ENCODE results near the gene POU6F2. TPM values are rescaled to one million over a fixed set of nuclear protein-coding genes. Genes with fewer than 3 reads are reported as not detected.

POU6F2 gene
- total RNA-seq, 1 donor from 2014 or later, result 0.78 TPM

GRCh38 chr7:39465055-39465929 is 487.6 kb downstream of the POU6F2 start:
- ATAC-seq (peak; percentile 84), DNase-seq (no peak)
- H3K27ac ChIP-seq, result no peak overlapping the region
- H3K36me3 ChIP-seq, result no peaks in the 10 kb centered on the region
- peaks cover 11% of the 10 kb centered on the region for H3K27me3 ChIP-seq
- peak overlapping the region; percentile 12 for H3K4me3 ChIP-seq
- TF ChIP-seq CTCF (IDR thresholded peaks at IDR 0.05), result peak; percentile 67
- H3K9me3 ChIP-seq, result no peaks in the 10 kb centered on the region
- no peaks in the 10 kb centered on the region for H3K4me1 ChIP-seq
- intact Hi-C loops (cut with DNase I), result no loop called here

GRCh38 chr7:39468261-39468660 is 490.6 kb downstream of the POU6F2 start:
- Histone ChIP-seq H3K36me3 (no peaks in the 10 kb centered on the region), H3K4me3 (no peak overlapping the region), H3K9me3 (no peaks in the 10 kb centered on the region), H3K27me3 (peaks cover 11% of the 10 kb centered on the region), H3K4me1 (no peaks in the 10 kb centered on the region), H3K27ac (no peak overlapping the region)
- TF ChIP-seq CTCF (IDR thresholded peaks at IDR 0.05), result no peak
- no peak for ATAC-seq
- no peak for DNase-seq
- intact Hi-C loops (cut with DNase I), result no loop called here

GRCh38 chr7:39468808-39469374 is 491.2 kb downstream of the POU6F2 start:
- peaks cover 11% of the 10 kb centered on the region for H3K27me3 ChIP-seq
- TF ChIP-seq CTCF (IDR thresholded peaks at IDR 0.05), result no peak
- no peaks in the 10 kb centered on the region for H3K9me3 ChIP-seq
- H3K36me3 ChIP-seq, result no peaks in the 10 kb centered on the region
- intact Hi-C loops (cut with DNase I), result no loop called here
- no peak overlapping the region for H3K27ac ChIP-seq
- H3K4me3 ChIP-seq, result no peak overlapping the region
- H3K4me1 ChIP-seq, result no peaks in the 10 kb centered on the region
- ATAC-seq (no peak), DNase-seq (no peak)

- Histone ChIP-seq H3K36me3 (no peaks in the 10 kb centered on the region), H3K4me3 (no peak overlapping the region), H3K27me3 (no peaks in the 10 kb centered on the region), H3K4me1 (no peaks in the 10 kb centered on the region), H3K27ac (no peak overlapping the region), H3K9me3 (no peaks in the 10 kb centered on the region)
- TF ChIP-seq CTCF (IDR thresholded peaks at IDR 0.05), result no peak
- DNase-seq, result no peak
- no peak for ATAC-seq
- intact Hi-C loops (cut with DNase I), result no loop called here
Measured at GRCh38 chr7:39480901-39481300, 503.2 kb downstream of the POU6F2 start.

- H3K36me3 ChIP-seq, result no peaks in the 10 kb centered on the region
- no peak for TF ChIP-seq CTCF (IDR thresholded peaks at IDR 0.05)
- no peaks in the 10 kb centered on the region for H3K27me3 ChIP-seq
Measured at GRCh38 chr7:39488467-39489393, 511.0 kb downstream of the POU6F2 start.

More at GRCh38 chr7:39488467-39489393, 511.0 kb downstream of the POU6F2 start:
- ATAC-seq (no peak), DNase-seq (no peak)
- H3K4me1 ChIP-seq, result no peaks in the 10 kb centered on the region
- intact Hi-C loops (cut with DNase I), result no loop called here
- no peak overlapping the region for H3K27ac ChIP-seq
- H3K4me3 ChIP-seq, result no peak overlapping the region
- H3K9me3 ChIP-seq, result no peaks in the 10 kb centered on the region

Measured in upper lobe of right lung (tissue), 1 donor.